ENCODE data around the gene PELI2. TPM values are rescaled to one million over a fixed set of nuclear protein-coding genes. Genes with fewer than 3 reads are reported as not detected.

PELI2 gene
- total RNA-seq, 2 donors from 2014 or later = 11.3 to 11.7 TPM

- Mint-ChIP-seq H3K9me3 (no peaks in the 10 kb centered on the region), H3K4me1 (ENCODE audit: low read depth) (no peaks in the 10 kb centered on the region), H3K36me3 (ENCODE audit: insufficient read depth in 2 of 2) (no peaks in the 10 kb centered on the region), H3K4me3 (no peak overlapping the region), H3K27me3 (ENCODE audit: low read depth) (no peaks in the 10 kb centered on the region), H3K27ac (no peak overlapping the region)
- DNase-seq (no peak), ATAC-seq (replicated peaks in 1 of 2) (no peak)
Observed at GRCh38 chr14:56300495-56300894, 182.3 kb downstream of the PELI2 start.

- Mint-ChIP-seq H3K9me3 (no peaks in the 10 kb centered on the region), H3K27me3 (ENCODE audit: low read depth) (no peaks in the 10 kb centered on the region), H3K4me1 (ENCODE audit: low read depth) (no peaks in the 10 kb centered on the region), H3K4me3 (no peak overlapping the region), H3K36me3 (ENCODE audit: insufficient read depth in 2 of 2) (no peaks in the 10 kb centered on the region), H3K27ac (no peak overlapping the region)
- DNase-seq = no peak
- ATAC-seq (replicated peaks in 1 of 2) = no peak
Observed at GRCh38 chr14:56304456-56304855, 186.2 kb downstream of the PELI2 start.

GRCh38 chr14:56309198-56309597, 191.0 kb downstream of the PELI2 start:
- Mint-ChIP-seq H3K36me3 (ENCODE audit: insufficient read depth in 2 of 2) (no peaks in the 10 kb centered on the region), H3K27ac (no peak overlapping the region), H3K4me3 (no peak overlapping the region), H3K9me3 (peaks cover 0 to 2% of the 10 kb centered on the region in 2 donors), H3K27me3 (ENCODE audit: low read depth) (no peaks in the 10 kb centered on the region), H3K4me1 (ENCODE audit: low read depth) (no peaks in the 10 kb centered on the region)
- ATAC-seq (replicated peaks in 1 of 2) (no peak), DNase-seq (no peak)

- no peak overlapping the region for H3K4me3 Mint-ChIP-seq
- H3K36me3 Mint-ChIP-seq (ENCODE audit: insufficient read depth in 2 of 2) = no peaks in the 10 kb centered on the region
- DNase-seq = no peak
- H3K4me1 Mint-ChIP-seq (ENCODE audit: low read depth) = no peaks in the 10 kb centered on the region
- ATAC-seq (replicated peaks in 1 of 2) = no peak
- H3K27ac Mint-ChIP-seq = no peak overlapping the region
- no peaks in the 10 kb centered on the region for H3K27me3 Mint-ChIP-seq (ENCODE audit: low read depth)
- H3K9me3 Mint-ChIP-seq = peaks cover 0 to 2% of the 10 kb centered on the region in 2 donors
Observed at GRCh38 chr14:56310643-56311042, 192.4 kb downstream of the PELI2 start.

GRCh38 chr14:56313789-56314188, 195.6 kb downstream of the PELI2 start:
- no peak for ATAC-seq (replicated peaks in 1 of 2)
- H3K27ac Mint-ChIP-seq = no peak overlapping the region

GRCh38 chr14:56318393-56319115, 200.3 kb downstream of the PELI2 start:
- no peak overlapping the region for H3K4me3 Mint-ChIP-seq
- H3K27me3 Mint-ChIP-seq (ENCODE audit: low read depth) = no peaks in the 10 kb centered on the region
- no peak for ATAC-seq (replicated peaks in 1 of 2)
- no peaks in the 10 kb centered on the region for H3K4me1 Mint-ChIP-seq (ENCODE audit: low read depth)
- no peak overlapping the region for H3K27ac Mint-ChIP-seq
- peaks cover 0 to 1% of the 10 kb centered on the region in 2 donors for H3K9me3 Mint-ChIP-seq
- DNase-seq = no peak
- H3K36me3 Mint-ChIP-seq (ENCODE audit: insufficient read depth in 2 of 2) = no peaks in the 10 kb centered on the region

More at GRCh38 chr14:56313789-56314188, 195.6 kb downstream of the PELI2 start:
- DNase-seq = no peak
- Mint-ChIP-seq H3K9me3 (peaks cover 0 to 2% of the 10 kb centered on the region in 2 donors), H3K27me3 (ENCODE audit: low read depth) (no peaks in the 10 kb centered on the region), H3K4me3 (no peak overlapping the region), H3K36me3 (ENCODE audit: insufficient read depth in 2 of 2) (no peaks in the 10 kb centered on the region), H3K4me1 (ENCODE audit: low read depth) (no peaks in the 10 kb centered on the region)

- no peaks in the 10 kb centered on the region for H3K36me3 Mint-ChIP-seq (ENCODE audit: insufficient read depth in 2 of 2)
- ATAC-seq (replicated peaks in 1 of 2) (no peak), DNase-seq (no peak)
- H3K27ac Mint-ChIP-seq = no peak overlapping the region
- peaks cover 0 to 4% of the 10 kb centered on the region in 2 donors for H3K9me3 Mint-ChIP-seq
- H3K4me1 Mint-ChIP-seq (ENCODE audit: low read depth) = no peaks in the 10 kb centered on the region
- no peaks in the 10 kb centered on the region for H3K27me3 Mint-ChIP-seq (ENCODE audit: low read depth)
- no peak overlapping the region for H3K4me3 Mint-ChIP-seq
Observed at GRCh38 chr14:56321861-56322260, 203.7 kb downstream of the PELI2 start.

GRCh38 chr14:56322531-56322930, 204.3 kb downstream of the PELI2 start:
- DNase-seq (no peak), ATAC-seq (replicated peaks in 1 of 2) (no peak)
- Mint-ChIP-seq H3K9me3 (peaks cover 0 to 4% of the 10 kb centered on the region in 2 donors), H3K4me1 (ENCODE audit: low read depth) (no peaks in the 10 kb centered on the region), H3K27me3 (ENCODE audit: low read depth) (no peaks in the 10 kb centered on the region), H3K27ac (no peak overlapping the region), H3K4me3 (no peak overlapping the region), H3K36me3 (ENCODE audit: insufficient read depth in 2 of 2) (no peaks in the 10 kb centered on the region)

GRCh38 chr14:56324454-56324853, 206.2 kb downstream of the PELI2 start:
- Mint-ChIP-seq H3K36me3 (ENCODE audit: insufficient read depth in 2 of 2) (no peaks in the 10 kb centered on the region), H3K4me3 (no peak overlapping the region), H3K4me1 (ENCODE audit: low read depth) (no peaks in the 10 kb centered on the region), H3K9me3 (peaks cover 0 to 4% of the 10 kb centered on the region in 2 donors), H3K27ac (no peak overlapping the region), H3K27me3 (ENCODE audit: low read depth) (no peaks in the 10 kb centered on the region)
- no peak for DNase-seq
- ATAC-seq (replicated peaks in 1 of 2) = no peak

GRCh38 chr14:56324856-56325699, 206.9 kb downstream of the PELI2 start:
- H3K27ac Mint-ChIP-seq = no peak overlapping the region
- H3K36me3 Mint-ChIP-seq (ENCODE audit: insufficient read depth in 2 of 2) = no peaks in the 10 kb centered on the region
- peaks cover 0 to 2% of the 10 kb centered on the region in 2 donors for H3K9me3 Mint-ChIP-seq
- no peaks in the 10 kb centered on the region for H3K4me1 Mint-ChIP-seq (ENCODE audit: low read depth)
- ATAC-seq (replicated peaks in 1 of 2) (no peak), DNase-seq (no peak)
- no peaks in the 10 kb centered on the region for H3K27me3 Mint-ChIP-seq (ENCODE audit: low read depth)
- H3K4me3 Mint-ChIP-seq = no peak overlapping the region

GRCh38 chr14:56328021-56328420, 209.8 kb downstream of the PELI2 start:
- peaks cover 0 to 2% of the 10 kb centered on the region in 2 donors for H3K9me3 Mint-ChIP-seq
- H3K4me1 Mint-ChIP-seq (ENCODE audit: low read depth) = no peaks in the 10 kb centered on the region
- no peaks in the 10 kb centered on the region for H3K27me3 Mint-ChIP-seq (ENCODE audit: low read depth)
- no peak overlapping the region for H3K4me3 Mint-ChIP-seq
- DNase-seq (no peak), ATAC-seq (replicated peaks in 1 of 2) (peak; percentile 37 to 39)
- no peaks in the 10 kb centered on the region for H3K36me3 Mint-ChIP-seq (ENCODE audit: insufficient read depth in 2 of 2)
- no peak overlapping the region for H3K27ac Mint-ChIP-seq

GRCh38 chr14:56331592-56332216, 213.5 kb downstream of the PELI2 start:
- ATAC-seq (replicated peaks in 1 of 2) (no peak), DNase-seq (no peak)
- Mint-ChIP-seq H3K9me3 (peaks cover 0 to 1% of the 10 kb centered on the region in 2 donors), H3K27me3 (ENCODE audit: low read depth) (no peaks in the 10 kb centered on the region), H3K27ac (no peak overlapping the region), H3K36me3 (ENCODE audit: insufficient read depth in 2 of 2) (no peaks in the 10 kb centered on the region), H3K4me3 (no peak overlapping the region), H3K4me1 (ENCODE audit: low read depth) (peaks cover 7% of the 10 kb centered on the region)

All from activated T-cell treated with anti-CD3 and anti-CD28 coated beads, Interleukin-2, amount 50 U/mL, for 72 hours (primary cell).